Hematopoietic multipotent progenitor cell (in vitro differentiated cells): ENCODE measurements around the gene INSYN2B. TPM values are rescaled to one million over a fixed set of nuclear protein-coding genes. Genes with fewer than 3 reads are reported as not detected.
"Not testable (repeated sequence)": the region's sequence is repeated elsewhere in the genome, so short reads cannot be mapped to it uniquely, and the experiment has no call there.

Experiments used
- DNase-seq, 3 donors: peaks; one replicate each; pipeline ENCODE4 v3.0.0-alpha.2; 2011 to 2015; ENCODE audit warnings: low read depth in 2 of 3, low spot score in 2 of 3
- total RNA-seq: library from RNA; depleted of rRNA; stranded (reverse); fragments of >200 nt; gene quantifications from one replicate; pipeline ENCODE4 v1.2.3, GENCODE V29; 2012

INSYN2B gene
- total RNA-seq, 1 donor = not detected

GRCh38 chr5:169861934-169862333 lies 118.4 kb downstream of the INSYN2B start:
- no peak for DNase-seq

DNA sequence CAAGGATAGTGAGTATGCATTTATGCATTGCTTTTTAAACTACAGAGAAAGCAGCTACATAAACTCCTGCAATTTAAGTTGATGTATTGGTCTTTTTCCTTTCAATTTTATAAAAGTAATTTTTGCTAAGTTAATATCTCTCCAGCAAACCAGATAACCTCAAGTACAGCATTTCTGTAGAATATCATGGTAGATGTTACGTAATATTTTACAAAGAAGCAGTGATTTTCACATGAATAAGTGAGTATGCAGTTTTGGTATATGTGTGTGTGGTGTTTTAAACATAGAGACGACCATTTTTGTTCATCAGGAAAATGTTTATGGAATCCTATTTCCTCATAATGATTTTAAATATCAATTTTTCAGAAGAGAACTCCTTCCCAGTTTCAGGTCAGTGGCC lies 118.9 kb downstream of the INSYN2B start:
- no peak for DNase-seq

DNA sequence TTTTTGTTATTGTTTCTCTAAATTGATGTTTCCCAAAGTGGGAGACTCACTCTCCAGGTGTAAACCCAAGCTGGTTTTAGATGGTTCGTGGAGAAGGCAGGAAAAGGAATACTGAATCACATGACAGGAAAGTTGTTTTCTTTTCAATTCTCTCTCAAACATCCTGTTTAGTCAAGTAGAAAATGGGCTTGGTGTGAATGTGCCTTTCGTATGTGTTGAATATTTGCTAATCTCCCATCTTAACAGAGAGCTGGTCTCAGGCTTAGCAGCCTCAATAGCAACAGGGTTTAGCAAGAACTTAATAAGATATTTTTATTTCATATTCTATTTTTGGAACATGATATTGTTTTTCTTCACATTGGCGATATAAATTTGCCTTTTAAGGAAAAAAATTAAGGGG lies 119.7 kb downstream of the INSYN2B start:
- no peak for DNase-seq

GRCh38 chr5:169856571-169856970 lies 123.7 kb downstream of the INSYN2B start:
- peak in 1 of 3 donors; percentile 6 for DNase-seq

- DNase-seq = no peak
These were observed 128.9 kb downstream of the INSYN2B start for GRCh38 chr5:169851321-169851850.

DNA sequence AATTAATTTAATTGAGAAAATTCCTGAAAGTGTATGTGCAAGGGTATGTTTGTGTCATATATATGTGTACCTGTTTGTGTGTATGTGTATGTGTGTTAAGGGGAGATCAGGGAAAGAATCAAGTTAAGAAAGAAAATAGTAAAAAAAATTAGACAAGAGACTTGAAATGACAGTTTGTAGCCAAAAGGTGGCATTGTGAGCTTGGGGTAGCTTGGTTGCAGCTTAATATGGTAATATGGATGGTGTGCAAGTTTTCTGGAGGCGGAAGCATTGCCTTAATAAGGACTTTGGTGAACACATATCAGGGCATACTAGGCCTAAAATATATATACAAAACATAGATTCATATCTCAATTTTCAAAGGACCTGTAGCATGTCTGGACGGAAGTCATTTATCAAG lies 129.9 kb downstream of the INSYN2B start:
- peak in 1 of 3 donors; percentile 21 for DNase-seq

GRCh38 chr5:169848792-169849191 lies 131.5 kb downstream of the INSYN2B start:
- no peak for DNase-seq

DNA sequence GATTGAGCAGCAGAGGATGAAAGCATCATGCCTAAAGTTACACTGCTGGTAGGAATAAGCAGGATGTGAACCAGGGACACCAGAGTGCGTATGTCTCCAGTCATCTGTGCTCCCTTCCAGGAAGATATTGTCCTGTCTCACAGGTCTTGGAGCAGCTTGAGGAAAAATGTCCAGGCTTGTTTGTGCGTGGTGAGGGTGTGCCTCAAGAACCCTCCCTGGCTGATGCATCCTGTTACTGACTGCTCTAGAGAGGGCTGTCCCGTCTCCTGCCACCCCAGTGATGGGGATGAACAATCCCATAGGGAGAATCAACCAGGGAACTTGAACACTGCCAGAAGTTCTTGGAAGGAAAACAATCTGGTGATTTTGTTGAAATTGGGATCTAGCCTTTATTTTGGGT lies 132.0 kb downstream of the INSYN2B start:
- DNase-seq = no peak

DNA sequence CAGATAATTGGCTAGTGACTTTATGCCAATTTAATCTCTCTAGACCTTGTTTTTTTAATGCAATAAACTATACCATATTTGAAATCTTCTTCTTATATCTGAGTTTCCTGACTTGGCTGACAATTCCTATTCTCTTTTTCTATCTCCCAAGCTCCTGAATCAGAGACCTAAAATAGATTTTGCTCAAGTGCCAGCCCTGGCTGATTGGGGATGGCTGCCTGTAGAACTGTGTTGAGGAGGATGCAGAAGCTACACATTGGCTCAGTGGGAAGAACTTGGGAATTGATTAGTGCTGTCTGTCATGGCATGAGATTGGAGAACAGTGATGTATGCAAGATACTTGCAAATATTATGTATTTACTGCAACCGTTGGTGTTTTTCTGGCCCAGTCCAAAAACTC lies 132.8 kb downstream of the INSYN2B start:
- DNase-seq = no peak

GRCh38 chr5:169842699-169843098 lies 137.6 kb downstream of the INSYN2B start:
- no peak for DNase-seq

GRCh38 chr5:169840405-169840804 lies 139.9 kb downstream of the INSYN2B start:
- DNase-seq = no peak

- no peak for DNase-seq
These were observed 141.6 kb downstream of the INSYN2B start for GRCh38 chr5:169838688-169839087.

DNA sequence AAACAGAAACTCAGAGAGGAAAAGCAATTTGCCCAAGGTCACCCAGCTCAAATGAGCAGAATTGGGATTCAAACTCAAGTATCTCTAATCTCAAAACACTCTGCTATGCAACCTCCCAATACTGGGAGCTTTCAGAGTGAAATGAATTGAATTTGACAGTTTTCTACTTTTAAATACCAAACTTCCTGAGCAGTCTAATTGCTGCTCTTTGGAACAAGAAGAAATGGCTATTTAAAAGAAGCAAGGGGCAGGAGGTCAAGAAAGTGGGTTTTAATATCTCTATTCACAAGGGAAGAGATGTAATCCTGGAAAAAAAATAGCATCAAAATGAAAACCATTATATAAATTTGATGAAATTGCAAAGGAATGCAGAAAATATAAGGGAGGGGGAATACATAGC lies 142.6 kb downstream of the INSYN2B start:
- no peak for DNase-seq

GRCh38 chr5:169836835-169837536 lies 143.3 kb downstream of the INSYN2B start:
- DNase-seq = no peak

- DNase-seq = not testable (repeated sequence)
These were observed 145.8 kb downstream of the INSYN2B start for GRCh38 chr5:169834540-169834939.

DNA sequence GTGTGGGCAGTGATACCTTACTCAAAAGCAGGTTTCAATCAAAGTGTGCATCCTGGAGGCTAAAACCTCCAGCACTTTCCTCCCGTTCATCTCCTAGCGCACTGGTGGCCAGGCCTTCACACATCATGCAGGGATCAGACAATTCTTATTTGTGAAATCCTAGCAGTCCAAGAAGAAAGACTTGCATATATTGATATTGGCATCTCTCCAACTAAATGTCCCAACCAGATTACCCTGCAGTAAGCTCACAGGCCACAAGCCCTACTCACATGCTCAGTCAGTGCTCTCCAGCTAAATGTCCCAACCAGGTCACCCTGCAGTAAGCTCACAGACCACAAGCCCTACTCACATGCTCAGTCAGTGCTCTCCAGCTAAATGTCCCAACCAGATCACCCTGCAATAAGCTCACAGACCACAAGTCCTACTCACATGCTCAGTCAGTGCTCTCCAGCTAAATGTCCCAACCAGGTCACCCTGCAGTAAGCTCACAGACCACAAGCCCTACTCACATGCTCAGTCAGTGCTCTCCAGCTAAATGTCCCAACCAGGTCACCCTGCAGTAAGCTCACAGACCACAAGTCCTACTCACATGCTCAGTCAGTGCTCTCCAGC lies 146.5 kb downstream of the INSYN2B start:
- DNase-seq = not testable (repeated sequence)

DNA sequence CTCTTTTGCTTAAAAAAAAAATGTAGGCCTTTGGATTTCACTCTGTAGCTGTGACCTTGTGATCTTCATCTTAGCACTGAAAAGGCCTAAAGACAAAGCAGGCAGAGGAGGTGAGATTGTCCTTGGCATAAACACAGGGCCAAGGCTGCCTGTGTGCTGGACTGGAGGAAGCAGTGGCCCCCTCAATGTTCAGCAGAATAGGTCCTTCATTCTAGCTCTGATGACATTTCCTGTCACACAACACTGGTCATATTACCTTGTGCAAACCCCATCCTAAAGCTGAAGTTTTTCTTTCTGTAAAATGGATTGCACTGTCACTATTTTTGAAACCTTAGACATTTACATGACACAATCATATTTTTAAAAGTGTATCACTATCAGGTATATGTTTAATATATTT lies 147.4 kb downstream of the INSYN2B start:
- no peak for DNase-seq

DNA sequence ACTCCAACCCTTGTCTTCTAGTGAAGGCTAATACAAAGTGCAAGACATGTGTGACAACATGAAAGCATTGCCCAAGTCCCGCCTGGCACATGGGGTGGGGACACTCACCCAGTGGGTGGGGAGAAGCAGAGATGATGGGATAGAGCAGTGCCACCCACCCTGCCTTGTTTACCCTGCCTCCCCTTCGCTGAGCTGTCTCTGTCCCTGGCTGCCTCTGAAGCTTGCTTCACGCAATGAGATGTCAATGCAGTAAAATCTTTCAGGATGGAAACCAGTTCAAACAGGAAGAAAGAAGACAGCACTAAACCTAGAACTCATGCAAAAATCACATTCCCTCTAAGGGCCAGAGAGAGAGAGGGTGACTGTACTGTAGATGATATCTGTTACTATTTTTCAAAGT lies 148.0 kb downstream of the INSYN2B start:
- no peak for DNase-seq

- DNase-seq = no peak
These were observed 149.0 kb downstream of the INSYN2B start for GRCh38 chr5:169831331-169831730.

- no peak for DNase-seq
These were observed 151.9 kb downstream of the INSYN2B start for GRCh38 chr5:169828385-169828784.

GRCh38 chr5:169827769-169828168 lies 152.5 kb downstream of the INSYN2B start:
- DNase-seq = no peak

- DNase-seq = no peak
These were observed 153.7 kb downstream of the INSYN2B start for GRCh38 chr5:169826618-169827017.
